Stromal cell of bone marrow (primary cell): ENCODE results near the gene STK11IP.

Source experiments
- DNase-seq: peaks from one replicate; pipeline ENCODE4 v3.0.0-alpha.2; 2012; ENCODE audit warnings: low read depth

Gene STK11IP

DNA sequence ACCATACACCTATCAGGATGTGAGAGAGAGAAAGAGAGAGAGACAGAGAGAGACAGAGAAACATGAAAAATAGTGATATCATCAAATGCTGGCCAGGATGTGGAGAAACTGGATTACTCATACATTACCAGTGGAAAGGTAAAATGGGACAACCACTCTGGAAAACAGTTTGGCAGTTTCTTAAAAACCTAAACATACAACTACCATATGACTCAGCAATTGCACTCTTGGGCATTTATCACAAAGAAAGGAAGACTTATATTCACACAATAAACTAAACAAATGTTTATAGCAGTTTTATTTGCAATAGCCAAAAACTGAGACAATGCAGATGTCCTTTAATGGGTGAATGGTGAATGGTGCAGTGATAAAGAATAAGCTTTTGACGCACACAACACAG is 58.9 kb downstream of the STK11IP start:
- no peak for DNase-seq

DNA sequence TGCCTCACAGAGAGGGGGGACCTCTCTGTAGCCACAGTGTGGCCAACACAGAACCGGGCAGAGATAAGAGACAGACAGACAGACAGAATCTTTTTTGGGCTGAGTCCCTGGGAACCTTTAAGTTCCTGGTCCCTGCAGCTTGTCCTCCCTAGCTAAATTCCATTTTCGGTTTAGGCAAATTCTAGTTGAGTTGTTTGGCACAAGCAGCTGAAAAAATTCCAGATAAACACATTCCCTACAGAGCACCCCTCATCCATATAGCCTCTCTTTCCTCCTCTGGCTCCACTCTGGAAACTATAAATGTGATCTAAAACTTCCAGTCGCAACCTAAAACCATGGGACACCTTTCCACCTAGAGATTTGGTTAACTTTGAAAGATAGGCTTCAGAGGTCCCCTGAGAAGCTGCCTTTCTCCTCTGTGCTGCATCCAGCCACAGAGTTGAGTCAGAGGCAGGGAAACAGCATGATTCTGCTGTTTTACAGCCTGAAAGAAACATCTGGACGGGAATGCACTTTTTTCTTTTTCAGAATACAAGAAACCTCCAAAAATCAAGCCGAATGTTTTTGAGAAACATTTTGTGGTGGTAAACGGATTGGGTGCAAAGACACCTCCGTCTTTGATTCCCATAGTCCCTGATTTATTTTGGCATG is 60.7 kb downstream of the STK11IP start:
- peak; percentile 56 for DNase-seq

DNA sequence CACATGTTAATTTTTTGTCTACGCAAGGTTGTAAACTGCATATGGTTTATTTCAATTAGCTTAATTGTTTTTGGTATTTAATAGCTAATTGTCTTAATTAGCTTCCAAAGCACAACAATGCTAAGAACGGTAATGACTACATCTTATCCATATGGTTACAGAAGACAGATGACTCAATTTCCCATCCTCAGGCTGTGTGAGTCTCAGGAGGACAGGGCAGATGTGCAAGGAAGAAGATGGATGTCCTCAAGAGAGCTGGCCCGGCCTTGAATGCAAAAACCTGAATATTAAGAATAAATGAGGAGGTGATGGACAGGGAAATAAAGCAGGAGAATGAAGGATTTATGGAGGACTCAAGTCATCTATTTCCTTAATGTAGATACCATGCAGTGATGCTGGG is 61.2 kb downstream of the STK11IP start:
- no peak for DNase-seq

DNA sequence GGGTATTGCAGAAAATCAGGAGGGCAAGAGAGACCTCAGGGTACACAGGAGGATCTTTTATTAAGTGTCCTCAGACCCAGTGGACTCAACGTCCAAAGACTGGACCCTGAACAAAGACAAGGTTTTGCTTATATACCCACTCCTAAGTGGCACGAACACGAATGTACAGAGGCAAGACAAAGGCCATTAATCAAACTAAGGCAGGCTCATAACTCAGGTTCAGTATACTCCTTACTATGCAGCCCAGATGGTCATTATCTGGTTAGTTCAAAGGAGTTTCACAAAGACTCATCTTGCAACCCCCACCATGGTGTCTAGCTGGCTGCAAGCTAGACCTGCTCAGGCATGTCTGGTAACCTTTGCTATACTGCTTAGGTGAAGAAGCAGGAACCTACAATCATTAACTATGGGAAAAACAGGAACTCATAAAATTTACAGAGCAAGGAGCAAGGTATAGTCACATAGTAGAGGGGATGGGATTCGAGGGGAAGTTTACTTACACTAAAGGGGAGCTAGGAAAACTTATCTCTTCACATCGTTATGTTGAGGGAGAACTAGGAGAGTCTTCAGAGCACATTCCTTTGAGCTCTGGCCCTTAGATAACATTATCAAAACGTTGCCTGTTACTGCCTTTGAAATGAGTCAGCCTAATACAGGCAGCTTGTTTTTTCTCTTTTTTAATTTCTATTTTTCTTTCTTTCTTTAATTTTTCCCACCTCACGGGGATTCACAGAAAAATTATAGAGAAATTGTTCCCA is 63.7 kb downstream of the STK11IP start:
- no peak for DNase-seq

DNA sequence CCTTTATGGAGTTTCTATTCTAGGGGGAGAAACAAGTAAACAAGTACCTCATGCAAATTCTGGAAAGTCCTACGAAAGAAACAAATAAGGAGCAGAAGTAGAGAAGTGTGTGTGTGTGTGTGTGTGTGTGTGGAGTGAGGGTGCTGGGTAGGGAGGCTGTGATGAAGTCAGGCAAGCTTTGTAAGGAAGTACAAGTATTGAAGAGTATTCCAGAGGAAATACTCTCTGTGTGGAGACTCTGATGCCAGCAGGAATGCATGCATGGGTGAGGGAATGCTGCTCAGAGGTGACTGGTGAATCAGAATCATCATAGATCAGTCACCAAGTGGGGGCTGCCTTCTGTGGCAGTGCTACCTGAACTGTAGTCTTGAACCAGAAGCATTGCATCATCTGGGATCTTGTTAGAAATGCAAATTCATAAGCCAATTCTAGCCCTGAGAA is 64.3 kb downstream of the STK11IP start:
- no peak for DNase-seq

DNA sequence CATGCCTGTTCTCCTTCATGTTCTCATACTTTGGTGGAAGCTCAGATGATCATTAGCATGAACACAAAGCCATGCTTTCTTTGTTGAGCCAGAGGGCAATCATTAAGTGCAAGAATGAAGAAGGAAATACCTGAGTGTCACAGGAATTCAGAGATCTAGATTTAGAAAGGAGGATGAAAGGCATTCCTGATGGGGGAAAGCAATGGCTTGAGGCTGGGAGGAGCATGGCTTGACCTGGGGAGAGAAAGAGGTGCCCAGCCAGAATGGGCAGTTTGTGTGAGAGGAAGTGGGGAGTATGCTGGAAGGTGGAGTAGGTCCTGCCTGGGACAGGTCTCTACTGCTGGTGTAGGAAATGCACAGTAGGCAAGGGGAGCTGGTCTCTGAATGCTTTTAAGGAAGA is 64.9 kb downstream of the STK11IP start:
- no peak for DNase-seq

DNA sequence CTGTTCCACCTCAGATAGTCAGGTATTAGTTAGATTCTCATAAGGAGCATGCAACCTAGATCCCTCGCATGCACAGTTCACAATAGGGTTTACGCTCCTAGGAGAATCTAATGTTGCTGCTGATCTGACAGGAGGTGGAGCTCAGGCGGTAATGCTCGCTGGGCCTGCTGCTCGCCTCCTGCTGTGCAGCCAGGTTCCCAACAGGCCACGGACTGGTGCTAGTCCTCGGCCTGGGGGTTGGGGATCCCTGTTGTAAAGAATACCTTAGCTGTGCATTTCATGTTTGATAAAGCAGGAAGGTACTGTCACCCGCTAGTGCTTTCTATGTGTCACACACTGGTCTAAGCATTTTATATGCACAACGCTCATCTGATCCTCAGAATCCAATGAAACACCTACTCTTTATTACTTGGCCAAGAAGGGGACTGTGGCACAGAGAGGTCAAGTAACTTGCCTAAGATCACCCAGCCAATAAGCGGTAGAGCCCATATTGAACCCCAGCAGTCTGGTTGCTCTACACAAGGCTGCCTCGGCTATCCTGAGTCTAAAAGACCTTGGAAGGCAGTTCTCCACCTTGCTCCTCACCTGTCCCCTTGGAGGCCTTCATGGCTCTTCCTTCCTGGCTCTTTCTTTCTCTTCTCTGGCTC is 65.6 kb downstream of the STK11IP start:
- DNase-seq = no peak

DNA sequence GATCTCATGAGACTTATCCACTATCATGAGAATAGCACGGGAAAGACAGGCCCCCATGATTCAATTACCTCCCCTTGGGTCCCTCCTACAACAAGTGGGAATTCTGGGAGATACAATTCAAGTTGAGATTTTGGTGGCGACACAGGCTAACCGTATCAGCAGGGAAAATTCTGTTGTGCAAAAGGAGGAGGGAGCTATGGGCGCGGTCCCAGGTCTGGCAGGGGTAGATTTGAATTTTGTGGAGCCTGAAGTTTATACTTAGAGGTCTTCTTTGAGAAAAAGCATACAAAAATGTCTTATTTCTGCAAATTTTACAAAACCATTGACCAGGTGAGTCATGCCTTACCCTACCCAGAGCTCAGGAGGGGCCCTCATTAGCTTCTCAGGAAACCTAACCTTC is 66.4 kb downstream of the STK11IP start:
- DNase-seq = no peak

DNA sequence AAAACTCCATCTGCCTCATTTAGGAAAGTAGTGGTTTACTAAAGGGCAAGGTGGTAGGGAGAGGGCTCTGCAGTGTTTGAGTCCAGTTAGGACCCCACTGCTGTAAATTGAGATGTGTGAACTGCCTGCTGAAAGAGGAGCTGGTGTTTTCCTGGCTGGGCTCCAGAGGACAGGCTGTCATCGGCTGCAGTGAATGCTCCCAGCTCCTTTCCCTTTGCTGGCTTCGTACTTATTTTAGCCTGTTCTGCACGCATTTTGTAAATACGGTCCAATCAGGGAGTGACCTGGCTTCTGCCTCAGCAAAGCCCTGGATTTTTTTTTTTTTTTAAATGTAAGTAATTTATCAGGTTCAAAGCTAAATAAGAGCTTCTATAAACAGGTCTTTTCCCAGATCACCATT is 67.3 kb downstream of the STK11IP start:
- DNase-seq = no peak

DNA sequence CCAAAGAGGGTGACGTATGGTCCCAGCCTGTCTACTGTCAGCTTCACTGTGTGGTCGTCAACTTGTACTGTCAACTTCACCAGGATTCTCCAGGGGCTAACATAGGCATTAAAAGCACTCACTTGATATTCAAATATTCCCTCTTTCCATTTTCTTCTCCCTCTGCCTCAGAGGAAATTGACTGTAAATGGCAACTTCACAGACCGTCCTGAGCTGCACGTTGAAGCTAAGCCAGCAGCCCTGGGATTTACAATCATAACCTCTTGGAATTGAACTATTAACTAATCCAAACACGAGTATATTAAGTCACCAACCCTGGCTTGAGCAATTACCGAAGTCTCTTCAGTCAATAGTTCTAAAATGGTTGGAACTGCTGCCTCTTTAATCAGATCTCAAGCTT is 68.3 kb downstream of the STK11IP start:
- no peak for DNase-seq
